Activated CD4-positive, alpha-beta T cell treated with anti-CD3 and anti-CD28 coated beads for 36 hours (primary cell): Measurements from ENCODE around the gene MYBPC1. TPM values are rescaled to one million over a fixed set of nuclear protein-coding genes. Genes with fewer than 3 reads are reported as not detected.

Source experiments
- total RNA-seq, 2 experiments: library from RNA; stranded (reverse); gene quantifications; one replicate each; pipeline ENCODE4 v1.2.3, GENCODE V29; 2021

MYBPC1 gene
- total RNA-seq, 2 experiments from 2014 or later, result not detected

Other genes with a start within 250 kb of the MYBPC1 start
- gene ARL1, start 187.2 kb upstream of the MYBPC1 start, total RNA-seq, result 10 to 100 TPM; 67.2 to 85.6 TPM
- not detected for gene SPIC, start 119.6 kb upstream of the MYBPC1 start, total RNA-seq
- 10 to 100 TPM; 12.2 to 15.2 TPM for gene CHPT1, start 102.7 kb downstream of the MYBPC1 start, total RNA-seq
- under 1 TPM in 1 of 2 experiments, not detected in 1; 0.16 TPM for gene SYCP3, start 144.5 kb downstream of the MYBPC1 start, total RNA-seq
- gene GNPTAB, start 236.0 kb downstream of the MYBPC1 start, total RNA-seq, result 10 to 100 TPM; 20.4 to 24.0 TPM